NB4 (cell line): Measurements from ENCODE around the gene MXRA7.

Source experiments
- DNase-seq: peaks from one replicate; pipeline ENCODE4 v3.0.0; 2010; ENCODE audit warnings: low read depth
- H3K4me3 ChIP-seq: one replicate; pipeline ENCODE4 v1.5.1; 2011; ENCODE audit warnings: mild to moderate bottlenecking, low read depth, low read length, moderate library complexity
- MAX ChIP-seq: IDR thresholded peaks from 2 replicates; pipeline ENCODE4 v1.6.1; 2011; ENCODE audit warnings: low read depth, low read length
- MYC ChIP-seq: IDR thresholded peaks from 2 replicates; pipeline ENCODE4 v1.6.1; 2011; ENCODE audit warnings: low read depth, low read length
- POLR2A ChIP-seq: IDR thresholded peaks from 2 replicates; pipeline ENCODE4 v1.6.1; 2011; ENCODE audit warnings: mild to moderate bottlenecking; ENCODE audit not compliant: insufficient read length; ENCODE audit errors: extremely low read depth
- TF ChIP-seq, protein P1 (sequence below): IDR thresholded peaks from one replicate; pipeline ENCODE4 v1.5.1; 2012; ENCODE audit warnings: low read depth, low read length

MXRA7 gene

GRCh38 chr17:76686538-76687297 lies 24.0 kb downstream of the MXRA7 start:
- TF ChIP-seq POLR2A: no peak
- no peak for TF ChIP-seq MYC
- TF ChIP-seq, protein P1, sequence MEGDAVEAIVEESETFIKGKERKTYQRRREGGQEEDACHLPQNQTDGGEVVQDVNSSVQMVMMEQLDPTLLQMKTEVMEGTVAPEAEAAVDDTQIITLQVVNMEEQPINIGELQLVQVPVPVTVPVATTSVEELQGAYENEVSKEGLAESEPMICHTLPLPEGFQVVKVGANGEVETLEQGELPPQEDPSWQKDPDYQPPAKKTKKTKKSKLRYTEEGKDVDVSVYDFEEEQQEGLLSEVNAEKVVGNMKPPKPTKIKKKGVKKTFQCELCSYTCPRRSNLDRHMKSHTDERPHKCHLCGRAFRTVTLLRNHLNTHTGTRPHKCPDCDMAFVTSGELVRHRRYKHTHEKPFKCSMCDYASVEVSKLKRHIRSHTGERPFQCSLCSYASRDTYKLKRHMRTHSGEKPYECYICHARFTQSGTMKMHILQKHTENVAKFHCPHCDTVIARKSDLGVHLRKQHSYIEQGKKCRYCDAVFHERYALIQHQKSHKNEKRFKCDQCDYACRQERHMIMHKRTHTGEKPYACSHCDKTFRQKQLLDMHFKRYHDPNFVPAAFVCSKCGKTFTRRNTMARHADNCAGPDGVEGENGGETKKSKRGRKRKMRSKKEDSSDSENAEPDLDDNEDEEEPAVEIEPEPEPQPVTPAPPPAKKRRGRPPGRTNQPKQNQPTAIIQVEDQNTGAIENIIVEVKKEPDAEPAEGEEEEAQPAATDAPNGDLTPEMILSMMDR: no peak
- TF ChIP-seq MAX: no peak
- no peak overlapping the region for H3K4me3 ChIP-seq
- DNase-seq: no peak

GRCh38 chr17:76685846-76686245 lies 24.9 kb downstream of the MXRA7 start:
- TF ChIP-seq MAX (no peak), MYC (no peak)
- no peak for DNase-seq

DNA sequence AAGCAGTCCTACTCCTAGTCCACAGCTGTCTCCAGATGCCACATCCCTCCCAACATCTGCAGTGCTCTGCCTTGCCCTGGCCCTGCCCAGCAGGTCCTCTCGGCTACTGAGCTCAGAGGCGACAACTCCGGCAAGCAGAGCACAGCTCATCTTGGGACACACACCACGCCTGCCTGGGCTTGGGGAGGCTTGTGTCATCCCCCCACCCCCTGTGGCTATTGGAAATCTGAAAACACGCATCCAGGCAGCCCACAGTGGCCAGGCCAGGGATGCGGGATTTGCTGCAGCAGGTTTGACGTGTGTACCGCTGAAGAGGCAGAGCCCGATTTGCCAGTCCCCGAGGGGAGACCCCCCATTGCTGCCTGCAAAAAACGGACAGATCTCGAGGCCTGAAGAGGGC lies 25.4 kb downstream of the MXRA7 start:
- DNase-seq: no peak
- no peak overlapping the region for H3K4me3 ChIP-seq

More at GRCh38 chr17:76685846-76686245, 24.9 kb downstream of the MXRA7 start:
- H3K4me3 ChIP-seq: no peak overlapping the region

DNA sequence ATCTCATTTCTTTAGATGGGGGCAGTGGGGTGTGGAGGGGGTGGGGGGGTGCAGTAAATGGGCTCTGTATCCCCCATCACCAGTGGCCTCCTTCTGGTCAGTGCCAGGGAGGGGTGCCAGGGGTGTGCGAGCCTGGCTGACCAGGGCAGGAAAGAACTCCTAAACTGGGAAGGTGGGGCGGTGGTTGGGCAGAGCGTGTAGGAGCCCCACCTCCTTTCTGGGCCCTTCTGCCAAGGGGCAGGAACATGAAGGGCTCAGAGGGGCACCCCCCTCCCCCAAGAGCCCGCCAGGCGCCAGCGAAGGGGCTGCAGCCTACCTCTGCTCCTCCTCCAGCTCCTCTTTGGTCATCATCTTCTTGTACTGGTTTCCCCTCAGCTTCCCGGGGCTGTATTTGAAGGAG lies 26.0 kb downstream of the MXRA7 start:
- H3K4me3 ChIP-seq: no peak overlapping the region
- DNase-seq: no peak
- TF ChIP-seq, protein P1: no peak
- TF ChIP-seq MYC: no peak
- TF ChIP-seq POLR2A: no peak

More for the DNA sequence above, 25.4 kb downstream of the MXRA7 start:
- no peak for TF ChIP-seq POLR2A
- TF ChIP-seq MYC: no peak
- TF ChIP-seq MAX: no peak
- TF ChIP-seq, protein P1: no peak

DNA sequence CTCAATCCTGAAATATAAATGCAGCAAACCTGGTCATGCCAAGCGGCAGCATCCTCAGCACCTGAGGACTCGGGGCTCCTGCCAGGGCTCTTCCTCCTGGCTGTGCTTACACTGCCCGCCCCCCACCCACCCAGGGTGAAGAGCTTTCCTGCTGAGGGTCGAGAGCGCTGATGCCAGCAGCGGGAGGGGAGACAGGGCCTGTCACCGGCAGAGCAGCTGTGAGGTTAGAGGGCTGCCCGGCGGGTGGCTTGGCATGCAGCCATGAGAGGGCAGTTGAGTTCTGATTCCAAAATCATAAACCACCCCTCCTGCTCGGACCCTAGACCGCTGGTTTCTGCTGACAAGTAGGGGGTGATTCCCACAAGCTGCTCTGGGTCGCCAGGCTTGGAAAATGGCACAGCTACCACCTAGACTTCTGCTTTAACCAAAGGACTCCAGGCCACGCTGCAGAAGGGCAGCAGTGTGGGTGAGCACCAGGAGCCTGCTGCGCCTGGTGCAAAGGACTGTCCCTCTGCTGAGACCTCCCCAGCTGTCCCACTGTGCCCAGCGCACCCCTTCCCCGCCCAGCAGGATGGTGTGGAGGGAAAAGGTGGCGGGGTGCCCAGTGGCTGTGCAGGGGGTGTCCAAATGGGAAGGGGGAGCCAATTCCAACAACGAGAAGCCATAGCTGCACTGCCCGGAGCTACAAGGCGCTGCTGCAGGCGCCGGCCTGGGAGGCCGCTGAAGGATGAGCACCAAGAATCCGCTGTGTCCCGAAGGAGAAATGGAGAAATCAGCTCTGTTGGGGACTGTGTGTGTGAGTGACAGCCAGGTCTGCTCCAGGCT lies 26.6 kb downstream of the MXRA7 start:
- TF ChIP-seq MYC (no peak), MAX (no peak), POLR2A (no peak)
- TF ChIP-seq, protein P1: no peak
- no peak overlapping the region for H3K4me3 ChIP-seq
- DNase-seq: no peak

GRCh38 chr17:76683011-76683755 lies 27.6 kb downstream of the MXRA7 start:
- no peak overlapping the region for H3K4me3 ChIP-seq
- TF ChIP-seq MYC: no peak
- TF ChIP-seq, protein P1: peak; percentile 37
- peak; percentile 40 for DNase-seq
